CD4-positive, alpha-beta T cell treated with Interleukin-6 at 100 ng/mL for 8 hours (primary cell): ENCODE results near the gene DZIP3.
"Not testable (repeated sequence)": the region's sequence is repeated elsewhere in the genome, so short reads cannot be mapped to it uniquely, and the experiment has no call there.

Source experiments
- DNase-seq: peaks from one replicate; pipeline ENCODE4 v3.0.0-alpha.2; 2020; ENCODE audit warnings: mixed read lengths, low spot score

The DZIP3 gene

DNA sequence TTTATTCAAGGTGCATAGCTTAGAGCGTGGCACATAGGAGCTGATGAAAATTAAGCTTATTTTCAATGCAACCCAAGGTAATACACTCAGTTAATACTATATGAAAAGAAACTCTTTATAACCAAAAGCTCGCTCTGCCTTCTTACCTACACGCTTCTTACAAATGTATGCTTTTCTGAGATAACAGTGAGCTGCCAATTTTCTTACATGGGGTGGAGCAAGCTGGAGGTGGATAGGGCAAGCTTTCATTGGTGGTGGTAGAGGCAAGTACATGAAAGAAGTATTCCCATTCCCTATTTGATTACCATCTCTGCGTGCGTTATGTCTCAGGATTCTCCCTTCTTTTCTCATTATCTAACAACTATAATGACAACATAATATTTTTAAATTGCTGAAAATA lies 8.9 kb downstream of the DZIP3 start:
- DNase-seq, result no peak

DNA sequence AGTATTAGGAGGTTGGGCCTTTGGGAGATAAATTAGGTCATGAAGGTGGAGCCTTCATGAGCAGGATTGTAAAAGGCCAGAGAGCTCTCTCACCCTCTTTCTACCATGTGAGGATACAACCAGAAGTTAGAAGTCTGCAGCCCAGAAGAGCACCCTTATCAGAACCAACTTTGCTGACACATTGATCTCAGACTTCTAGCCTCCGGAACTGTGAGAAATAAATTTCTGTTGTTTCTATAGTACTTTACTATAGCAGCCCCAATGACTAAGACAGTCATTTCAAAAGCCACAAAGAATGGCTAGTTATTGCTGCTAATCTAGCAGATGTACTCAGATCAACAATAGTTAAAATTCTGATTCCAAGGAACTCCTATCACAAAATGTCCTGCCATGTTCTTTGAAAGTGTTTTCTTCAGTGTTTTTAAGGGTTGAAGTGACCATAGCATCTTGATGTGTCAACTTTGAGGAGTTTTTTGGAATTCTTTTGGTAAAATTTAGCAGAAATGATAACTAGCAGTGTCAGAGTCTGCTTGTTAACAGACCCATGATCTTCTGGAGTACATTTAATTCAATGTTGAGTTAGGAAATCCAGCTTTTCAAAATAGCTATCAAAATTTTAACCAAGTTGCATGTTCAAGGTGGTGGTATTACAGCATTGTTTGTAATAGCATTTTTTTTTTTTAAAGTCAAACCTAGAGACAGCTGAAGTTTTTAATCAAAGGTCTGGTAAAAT lies 10.3 kb downstream of the DZIP3 start:
- no peak for DNase-seq

DNA sequence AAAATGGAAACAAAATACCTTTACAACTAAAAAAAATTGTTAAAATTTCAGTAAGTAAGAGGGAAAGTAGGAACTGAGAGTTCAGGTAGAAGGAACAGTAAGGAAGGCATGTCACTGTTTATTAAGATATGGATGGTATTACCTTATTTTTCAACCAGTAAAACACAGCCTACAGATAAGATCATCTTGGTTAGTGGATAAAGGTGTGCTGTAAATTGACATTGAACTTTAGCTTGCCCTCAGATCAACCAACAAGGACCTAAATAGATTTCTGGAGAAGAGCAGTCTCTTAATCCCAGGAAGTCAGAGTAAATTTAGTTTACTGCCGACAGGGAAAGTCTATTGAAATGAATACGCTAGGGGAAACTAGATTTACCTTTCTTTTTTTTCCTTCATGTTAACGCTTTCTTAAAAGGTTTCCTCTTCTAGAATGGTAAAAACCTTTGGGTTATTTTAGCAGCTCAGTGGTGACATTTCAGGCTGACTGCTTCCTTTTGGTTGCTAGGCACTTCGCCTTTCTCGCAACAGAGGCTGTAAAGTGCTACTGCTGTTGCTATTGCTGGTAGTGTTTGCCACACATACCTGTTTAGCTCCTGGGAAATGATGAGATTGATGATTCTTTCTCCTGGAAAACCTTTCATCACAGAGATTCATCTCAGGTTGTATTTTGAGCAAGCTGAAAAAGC lies 12.9 kb downstream of the DZIP3 start:
- peak; percentile 62 for DNase-seq

DNA sequence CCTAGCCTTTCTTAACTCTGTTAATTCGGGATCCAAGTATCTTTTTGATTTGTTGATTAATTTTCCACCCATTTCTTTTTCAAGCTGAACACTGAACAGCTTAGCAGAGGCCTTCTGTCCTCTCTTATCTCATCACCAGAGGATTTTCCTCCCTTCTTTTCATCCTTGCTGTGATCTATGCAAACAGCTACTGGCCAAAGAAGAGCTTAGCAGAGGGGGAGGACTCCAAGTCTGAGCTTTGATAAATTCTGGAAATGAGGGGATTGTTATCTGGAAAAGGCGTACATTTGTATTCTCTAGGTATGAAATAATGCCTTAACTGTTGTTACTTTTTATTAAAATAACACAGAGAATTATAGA lies 13.4 kb downstream of the DZIP3 start:
- DNase-seq, result no peak

DNA sequence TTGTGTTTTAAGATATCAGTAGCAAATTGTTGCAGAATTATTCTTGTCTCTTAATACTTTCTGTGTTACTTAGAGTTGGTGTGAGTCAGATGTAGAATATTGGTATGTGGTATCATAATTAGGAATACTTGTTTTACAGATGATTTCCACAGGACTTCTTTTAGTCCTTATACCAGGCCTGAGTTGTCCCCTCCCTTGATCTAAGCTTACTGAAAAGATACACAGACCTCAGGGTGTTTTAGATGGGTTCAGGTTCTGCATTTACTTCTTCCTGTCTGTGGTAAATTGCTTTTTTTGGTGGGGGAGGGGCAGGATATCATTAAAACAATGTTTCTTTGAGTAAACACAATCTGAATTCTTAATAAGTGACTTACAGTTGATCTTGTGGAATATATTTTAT lies 14.2 kb downstream of the DZIP3 start:
- peak; percentile 59 for DNase-seq

DNA sequence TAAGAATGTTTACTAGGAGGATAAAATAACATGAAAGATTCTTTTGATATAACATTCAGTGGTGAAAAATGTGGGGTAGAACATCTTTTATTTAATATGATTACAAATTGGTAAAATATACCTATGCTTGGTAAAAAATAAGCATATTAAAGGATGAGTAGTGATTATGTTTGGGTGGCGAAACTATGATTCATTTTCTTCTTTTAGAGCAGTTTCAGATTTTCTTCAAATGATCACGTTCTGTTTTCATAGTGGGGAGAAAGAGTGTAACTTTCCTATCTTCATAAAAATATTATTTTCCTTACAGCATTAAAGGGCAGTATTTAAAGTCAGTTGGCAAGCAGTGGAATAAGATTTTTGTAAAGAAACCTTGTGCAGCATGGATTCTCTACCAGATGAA lies 15.5 kb downstream of the DZIP3 start:
- DNase-seq, result no peak

DNA sequence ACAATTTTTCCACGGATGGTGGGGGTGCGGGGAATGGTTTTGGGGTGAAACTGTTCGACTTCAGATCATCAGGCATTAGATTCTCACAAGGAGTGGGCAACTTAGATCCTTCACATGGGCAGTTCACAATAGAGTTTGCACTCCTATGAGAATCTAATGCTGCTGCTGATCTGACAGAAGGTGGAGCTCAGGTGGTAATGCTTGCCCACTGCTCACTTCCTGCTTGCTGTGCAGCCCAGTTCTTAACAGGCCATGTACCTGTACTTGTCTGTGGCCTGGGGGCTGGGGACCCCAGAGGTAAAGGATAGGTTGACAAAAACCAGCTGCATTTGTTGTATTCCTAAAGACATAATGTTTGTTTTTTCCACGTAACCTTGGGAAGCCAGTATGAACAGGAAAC lies 16.0 kb downstream of the DZIP3 start:
- peak; percentile 15 for DNase-seq

DNA sequence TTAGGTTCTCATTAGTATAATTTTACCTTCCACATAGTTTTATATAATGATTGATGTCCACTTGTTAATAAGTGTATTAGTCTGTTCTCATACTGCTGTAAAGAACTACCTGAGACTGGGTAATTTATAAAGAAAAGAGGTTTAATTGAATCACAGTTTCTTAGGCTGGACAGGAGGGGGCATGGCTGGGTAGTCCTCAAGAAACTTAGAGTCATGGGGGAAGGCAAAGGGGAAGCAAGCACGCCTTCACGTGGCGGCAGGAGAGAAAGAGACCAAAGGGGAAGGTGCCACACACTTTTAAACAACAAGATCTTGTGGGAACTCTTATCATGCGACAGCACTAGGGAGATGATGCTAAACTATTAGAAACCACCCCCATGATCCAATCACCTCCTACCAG lies 19.2 kb downstream of the DZIP3 start:
- no peak for DNase-seq

DNA sequence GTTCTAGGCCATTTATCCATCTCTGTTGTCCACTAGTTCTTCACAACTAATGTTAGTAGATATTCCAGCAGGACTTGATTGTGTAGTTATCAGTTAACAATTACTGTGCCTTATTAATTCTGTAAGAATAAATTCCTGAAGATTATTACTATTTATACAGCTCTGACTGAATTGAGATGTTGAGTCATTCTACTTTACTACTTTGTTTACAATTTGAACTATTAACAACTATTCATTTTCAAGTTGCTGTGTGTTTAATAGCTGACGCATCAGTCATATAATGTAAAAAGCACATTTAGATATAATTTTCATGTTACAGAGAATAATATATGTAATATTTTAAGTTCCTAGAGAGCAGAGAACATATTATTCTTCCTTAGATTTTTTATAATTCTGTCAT lies 21.1 kb downstream of the DZIP3 start:
- DNase-seq, result no peak

DNA sequence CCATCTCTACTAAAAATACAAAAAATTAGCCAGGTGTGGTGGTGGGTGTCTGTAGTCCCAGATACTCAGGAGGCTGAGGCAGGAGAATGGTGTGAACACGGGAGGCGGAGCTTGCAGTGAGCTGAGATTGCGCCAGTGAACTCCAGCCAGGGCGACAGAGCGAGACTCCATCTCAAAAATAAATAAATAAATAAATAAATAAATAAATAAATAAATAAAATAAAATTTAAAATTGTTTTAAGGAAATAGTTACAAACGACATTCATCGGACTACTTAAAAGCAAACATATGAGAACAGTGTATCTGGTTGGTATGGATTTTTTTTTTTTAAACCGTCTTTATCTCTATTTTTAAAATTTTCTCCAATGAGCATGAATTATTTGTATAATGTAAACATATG lies 26.6 kb downstream of the DZIP3 start:
- DNase-seq, result not testable (repeated sequence)

DNA sequence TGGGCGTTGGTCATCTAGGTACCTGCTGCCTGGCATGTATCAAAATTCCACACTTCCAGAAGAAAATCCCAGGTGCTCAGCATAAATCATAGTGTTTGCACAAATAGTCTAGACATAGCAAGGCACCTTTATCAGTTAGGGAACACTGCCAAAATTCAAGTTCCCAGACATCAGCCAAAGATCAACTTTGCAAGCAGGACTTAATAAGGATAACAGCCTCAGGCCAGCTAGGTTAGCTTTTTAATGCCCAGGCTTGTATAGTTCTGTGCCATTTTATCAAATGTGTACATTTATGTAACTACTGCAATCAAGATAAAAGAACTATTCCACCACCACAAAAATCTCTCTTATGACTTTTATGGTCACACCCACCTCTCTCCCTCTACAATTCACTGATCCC lies 30.7 kb downstream of the DZIP3 start:
- DNase-seq, result no peak

DNA sequence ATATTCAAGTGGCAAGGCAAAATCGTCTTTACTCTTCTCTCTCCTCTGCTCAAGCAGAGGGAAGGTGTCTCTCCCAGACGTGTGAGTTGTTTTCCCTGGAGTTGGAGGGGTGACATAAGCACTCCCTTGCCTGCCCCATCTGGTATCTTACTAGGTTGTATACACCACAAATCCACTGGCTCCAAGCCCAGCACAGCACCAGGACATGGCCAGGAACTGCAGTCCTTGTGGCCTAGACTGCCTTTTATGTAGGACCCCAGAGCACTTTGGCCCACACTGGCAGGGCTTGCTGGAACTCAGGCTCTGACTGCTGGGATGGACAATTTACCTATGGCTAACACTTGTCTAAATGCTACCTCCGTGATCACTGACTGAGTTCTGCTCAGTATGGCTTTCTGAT lies 34.0 kb downstream of the DZIP3 start:
- DNase-seq, result no peak

DNA sequence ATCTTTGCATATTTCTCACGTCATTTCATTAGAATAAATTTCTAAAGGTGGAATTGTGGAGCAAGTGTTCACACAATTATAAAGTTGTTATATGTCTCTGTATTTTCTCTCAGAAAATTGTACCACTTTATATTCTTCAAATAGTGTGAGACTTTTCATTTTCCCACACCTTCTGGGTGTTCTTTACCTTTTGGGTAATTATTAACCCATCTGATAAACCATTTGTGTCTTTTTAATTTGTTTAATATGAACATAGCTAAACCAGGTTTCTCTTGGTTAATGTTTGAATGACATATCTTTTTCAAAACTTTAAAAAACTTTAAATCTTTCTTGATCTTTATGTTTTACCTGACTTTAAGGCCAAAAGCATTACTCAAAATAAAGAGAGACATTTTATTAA lies 40.5 kb downstream of the DZIP3 start:
- DNase-seq, result no peak

DNA sequence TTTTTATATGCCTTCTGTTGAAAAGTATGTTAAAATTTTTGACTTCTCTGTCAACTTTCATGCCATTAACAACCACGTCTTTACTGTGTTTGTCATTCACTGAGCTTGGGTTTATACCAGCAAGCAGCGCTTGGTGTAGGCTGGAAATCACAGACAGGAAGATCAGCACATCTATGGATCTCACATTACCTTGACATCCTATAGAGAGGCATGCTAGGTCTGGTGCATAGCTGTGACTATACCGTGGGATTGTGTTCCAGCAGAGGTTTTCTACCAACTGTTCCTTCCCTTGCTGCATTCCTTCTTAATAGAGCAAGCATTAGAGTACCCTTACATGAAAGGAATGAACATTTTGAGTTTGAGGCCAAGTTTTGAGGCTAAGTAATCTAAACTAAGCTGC lies 53.0 kb downstream of the DZIP3 start:
- no peak for DNase-seq

DNA sequence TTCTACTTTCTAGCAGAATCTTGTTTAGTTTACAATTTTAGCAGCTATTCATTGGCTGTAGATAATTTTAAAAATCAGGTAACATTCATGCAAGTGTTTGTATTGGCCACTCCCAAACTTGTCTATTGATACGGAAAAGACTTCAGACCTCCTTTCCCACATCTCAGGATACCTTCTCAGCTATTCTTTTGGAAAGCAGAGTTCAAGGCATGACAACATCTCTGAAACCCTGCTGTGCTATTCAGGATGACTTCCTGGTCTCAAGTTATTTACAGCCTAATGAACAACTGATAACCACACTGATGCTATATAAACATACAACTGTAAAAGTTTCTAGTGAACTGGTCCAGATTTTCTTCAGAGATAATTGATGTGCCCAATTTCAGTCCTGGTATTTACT lies 55.8 kb downstream of the DZIP3 start:
- no peak for DNase-seq

DNA sequence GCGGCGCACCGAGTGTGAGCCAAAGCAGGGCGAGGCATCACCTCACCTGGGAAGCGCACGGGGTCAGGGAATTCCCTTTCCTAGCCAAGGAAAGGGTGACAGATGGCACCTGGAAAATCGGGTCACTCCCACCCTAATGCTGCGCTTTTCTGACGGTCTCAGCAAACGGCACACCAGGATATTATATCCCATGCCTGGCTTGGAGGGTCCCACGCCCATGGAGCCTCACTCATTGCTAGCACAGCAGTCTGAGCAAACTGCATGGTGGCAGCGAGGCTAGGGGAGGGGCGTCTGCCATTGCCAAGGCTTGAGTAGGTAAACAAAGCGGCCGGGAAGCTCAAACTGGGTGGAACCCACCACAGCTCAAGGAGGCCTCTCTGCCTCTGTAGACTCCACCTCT lies 66.1 kb downstream of the DZIP3 start:
- DNase-seq, result not testable (repeated sequence)

DNA sequence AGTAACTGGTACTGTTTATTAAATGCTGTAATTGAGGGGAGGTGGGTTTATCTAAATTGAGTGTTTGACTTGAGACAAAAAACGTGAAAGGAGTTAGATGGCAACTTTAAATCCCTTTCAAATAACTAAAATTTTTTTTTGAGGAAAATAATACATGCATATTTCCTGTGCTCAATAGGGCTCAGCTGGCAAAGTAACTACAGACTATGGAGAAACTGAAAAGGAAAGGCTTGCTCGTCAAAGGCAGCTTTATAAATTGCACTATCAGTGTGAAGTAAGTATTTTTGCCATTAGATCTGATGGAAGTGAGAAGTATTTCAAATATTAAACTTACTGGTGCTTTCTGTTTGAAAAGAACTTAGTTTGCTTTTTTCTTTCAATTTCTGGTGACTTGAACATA lies 72.2 kb downstream of the DZIP3 start:
- DNase-seq, result no peak

DNA sequence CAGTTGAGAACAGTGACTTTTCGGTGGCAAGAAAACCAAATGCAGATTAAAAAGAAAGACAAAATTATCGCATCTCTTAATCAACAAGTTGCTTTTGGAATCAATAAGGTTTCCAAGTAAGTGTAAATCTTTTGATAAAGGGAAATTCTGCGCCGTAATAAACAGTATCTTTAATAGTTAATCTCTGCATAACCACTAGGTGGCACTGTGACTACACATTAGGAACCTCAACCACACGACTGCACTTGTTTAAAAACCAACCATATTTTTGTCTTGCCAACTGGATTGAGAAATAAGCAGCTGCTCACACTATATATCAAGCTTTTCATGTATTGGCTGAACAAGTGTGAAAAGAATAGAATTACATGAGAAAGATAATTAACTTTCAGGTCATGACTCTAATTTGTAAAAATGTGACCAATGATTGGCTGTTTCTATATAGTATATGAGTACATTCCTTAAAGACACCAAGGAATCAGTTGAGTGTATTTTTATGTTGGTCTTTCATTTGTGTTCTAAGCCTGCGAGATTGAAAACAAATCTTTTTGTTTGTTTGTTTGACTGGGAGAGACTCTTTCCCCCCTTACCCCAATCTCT lies 72.7 kb downstream of the DZIP3 start:
- DNase-seq, result peak; percentile 72

DNA sequence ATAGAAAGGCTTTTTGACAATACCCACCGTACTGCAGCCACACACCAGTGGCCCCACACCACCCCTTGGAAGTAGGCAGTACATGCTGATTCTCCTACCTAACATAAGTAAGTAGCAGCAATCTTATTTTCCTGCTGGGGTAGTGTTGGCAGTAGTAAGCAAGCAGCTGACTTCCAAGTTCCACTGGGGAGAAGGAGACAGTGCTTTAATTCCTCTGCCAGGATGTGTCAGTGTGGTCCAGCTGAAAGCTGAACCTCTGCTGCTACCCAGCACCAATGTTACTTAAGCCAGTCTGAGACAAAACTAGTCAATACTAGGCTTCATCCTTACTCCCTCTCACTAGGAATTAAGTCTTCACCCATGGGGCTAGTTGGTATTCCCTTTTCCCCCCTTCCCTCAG lies 74.7 kb downstream of the DZIP3 start:
- DNase-seq, result no peak

DNA sequence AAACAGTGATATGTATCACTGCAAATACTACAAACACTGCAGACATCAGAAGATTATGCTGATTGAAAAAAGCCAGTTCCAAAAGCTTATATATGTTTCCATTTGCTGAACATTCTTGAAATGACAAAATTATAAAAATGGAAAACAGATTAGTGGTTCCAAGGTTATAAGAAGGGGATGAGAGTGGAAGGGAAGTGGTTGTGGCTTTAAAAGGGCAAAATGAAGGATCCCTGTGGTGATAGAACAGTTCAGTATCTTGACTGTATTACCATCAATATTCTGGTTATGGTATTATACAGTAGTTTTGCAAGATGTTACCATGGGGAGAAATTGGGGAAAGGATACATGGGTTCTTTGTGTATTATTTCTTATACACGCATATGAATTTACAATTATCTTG lies 77.8 kb downstream of the DZIP3 start:
- DNase-seq, result no peak

DNA sequence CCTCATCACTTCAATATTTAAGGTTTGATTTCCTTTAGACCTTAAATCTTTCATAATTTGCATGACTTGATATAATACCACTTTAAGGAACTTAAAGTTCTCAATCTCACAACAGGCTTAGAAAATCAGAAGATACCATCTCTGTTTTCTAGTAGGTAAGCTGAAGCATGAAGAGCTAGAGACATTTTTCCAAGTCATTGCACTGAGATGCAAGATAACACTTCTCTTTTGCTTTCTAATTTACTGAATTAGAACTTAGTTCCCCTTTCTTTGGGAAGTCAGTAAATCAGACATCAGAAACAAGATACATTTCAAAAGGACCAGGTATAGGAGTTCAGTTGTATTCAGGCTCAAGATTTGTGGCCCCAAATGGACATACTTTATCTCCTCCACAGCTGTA lies 79.7 kb downstream of the DZIP3 start:
- no peak for DNase-seq

DNA sequence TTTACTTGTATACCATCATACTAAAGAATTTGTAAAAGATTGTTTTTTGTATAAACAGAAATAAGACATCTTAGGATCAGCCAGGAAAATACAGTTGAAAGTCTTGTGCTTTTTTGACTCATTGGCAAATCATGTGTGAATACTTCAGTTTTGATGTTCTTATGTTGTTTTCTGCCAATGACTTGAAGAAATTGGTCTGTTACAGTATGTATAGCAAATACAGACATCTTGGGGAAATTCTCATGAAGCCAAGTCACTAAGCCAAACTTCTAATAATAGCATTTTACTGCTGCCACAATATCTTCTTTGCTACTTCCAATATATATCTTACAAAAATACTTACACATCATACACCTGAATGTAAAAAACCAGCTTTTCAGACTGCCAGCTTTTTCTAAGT lies 83.2 kb downstream of the DZIP3 start:
- no peak for DNase-seq

DNA sequence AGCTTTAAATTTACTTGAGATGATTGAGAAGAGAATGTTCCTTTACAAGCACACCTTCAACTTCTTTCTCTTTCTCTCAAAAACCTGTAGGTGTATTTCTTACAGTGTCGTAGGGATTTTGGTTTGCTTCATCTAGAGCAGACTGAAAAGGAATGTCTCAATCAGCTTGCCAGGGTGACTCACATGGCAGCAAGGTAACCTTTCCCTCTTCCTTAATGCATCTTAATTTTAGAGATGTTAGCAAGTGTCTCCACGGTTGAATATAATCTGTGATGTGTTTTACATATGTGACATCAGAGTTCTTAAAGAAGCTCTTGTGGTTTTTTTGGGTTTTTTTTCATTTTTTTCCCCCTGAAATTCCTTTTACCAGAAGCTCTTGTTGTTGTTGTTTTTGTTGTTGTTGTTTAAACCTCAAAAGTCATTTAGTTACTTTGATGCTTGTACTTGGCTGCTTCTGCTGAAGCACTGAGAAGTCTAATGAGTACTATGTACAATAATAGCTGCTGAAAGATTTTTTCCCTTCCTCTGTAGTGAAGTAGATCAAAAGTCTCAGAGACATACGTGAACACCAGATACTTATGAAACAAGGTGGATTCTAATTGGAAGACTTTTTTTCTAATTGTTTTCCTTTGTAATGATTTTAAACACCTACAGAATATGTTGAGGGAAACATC lies 84.6 kb downstream of the DZIP3 start:
- no peak for DNase-seq
